Erythroblast (primary cell): ENCODE data around the gene MAN1B1.
"Not testable (repeated sequence)": the region's sequence is repeated elsewhere in the genome, so short reads cannot be mapped to it uniquely, and the experiment has no call there.

Experiments
- GATA1 ChIP-seq: IDR thresholded peaks from 2 replicates; pipeline ENCODE4 v1.6.1; 2011; ENCODE audit warnings: low read depth, mild to moderate bottlenecking, control low read depth, low read length, moderate library complexity
- POLR2A ChIP-seq: IDR thresholded peaks from 2 replicates; pipeline ENCODE4 v1.6.1; 2011; ENCODE audit warnings: mild to moderate bottlenecking, low read length

- TF ChIP-seq POLR2A, GATA1: not testable (repeated sequence)
Measured at GRCh38 chr9:137135154-137135553, 48.4 kb downstream of the MAN1B1 start.
